HUDEP-2 (cell line): ENCODE measurements around the gene CNPPD1.

Source experiments
- DNase-seq, 76 experiments: peaks; one replicate each; lab custom pipeline; 2025; ENCODE audit not compliant: unreplicated experiment in 76 of 76; lab: John Stamatoyannopoulos, UW

The CNPPD1 gene

DNA sequence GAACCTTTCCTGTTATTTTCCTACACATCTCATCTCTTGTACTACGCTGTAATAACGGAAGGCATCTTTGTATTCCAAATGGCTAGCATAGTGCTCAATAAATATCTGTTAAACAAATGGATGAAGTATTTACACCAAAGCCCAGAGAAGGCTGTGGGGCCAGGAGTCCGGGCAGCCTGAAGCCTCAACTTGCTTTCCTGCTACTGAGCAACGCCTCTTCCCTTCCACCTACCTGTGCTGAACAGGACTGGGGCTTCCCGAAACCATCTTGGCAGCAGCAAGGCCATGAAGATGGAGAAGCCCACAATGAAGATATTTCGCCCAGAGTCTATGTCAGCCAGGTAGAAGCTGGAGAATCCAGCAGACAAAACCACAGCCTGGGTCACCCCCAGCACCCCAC is 13.6 kb downstream of the CNPPD1 start:
- DNase-seq = no peak

DNA sequence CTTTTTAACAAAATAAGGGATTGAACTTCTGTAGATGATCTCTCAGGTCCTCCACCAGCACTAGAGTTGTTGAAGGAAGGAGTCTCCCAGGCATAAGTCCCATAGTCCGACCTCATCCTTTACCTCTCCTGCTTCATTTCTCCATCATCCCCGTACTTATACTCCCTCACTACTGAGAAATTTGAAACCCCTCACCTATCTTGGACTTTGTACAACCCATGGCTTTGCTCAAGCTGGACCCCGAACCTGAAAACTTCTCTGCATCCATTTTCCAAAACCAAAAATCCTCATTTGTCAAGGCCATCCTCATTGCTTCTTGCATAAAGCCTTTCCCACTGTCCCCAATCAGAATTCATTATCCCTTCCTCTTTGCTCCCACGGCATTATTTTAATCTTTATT is 15.6 kb downstream of the CNPPD1 start:
- no peak for DNase-seq

DNA sequence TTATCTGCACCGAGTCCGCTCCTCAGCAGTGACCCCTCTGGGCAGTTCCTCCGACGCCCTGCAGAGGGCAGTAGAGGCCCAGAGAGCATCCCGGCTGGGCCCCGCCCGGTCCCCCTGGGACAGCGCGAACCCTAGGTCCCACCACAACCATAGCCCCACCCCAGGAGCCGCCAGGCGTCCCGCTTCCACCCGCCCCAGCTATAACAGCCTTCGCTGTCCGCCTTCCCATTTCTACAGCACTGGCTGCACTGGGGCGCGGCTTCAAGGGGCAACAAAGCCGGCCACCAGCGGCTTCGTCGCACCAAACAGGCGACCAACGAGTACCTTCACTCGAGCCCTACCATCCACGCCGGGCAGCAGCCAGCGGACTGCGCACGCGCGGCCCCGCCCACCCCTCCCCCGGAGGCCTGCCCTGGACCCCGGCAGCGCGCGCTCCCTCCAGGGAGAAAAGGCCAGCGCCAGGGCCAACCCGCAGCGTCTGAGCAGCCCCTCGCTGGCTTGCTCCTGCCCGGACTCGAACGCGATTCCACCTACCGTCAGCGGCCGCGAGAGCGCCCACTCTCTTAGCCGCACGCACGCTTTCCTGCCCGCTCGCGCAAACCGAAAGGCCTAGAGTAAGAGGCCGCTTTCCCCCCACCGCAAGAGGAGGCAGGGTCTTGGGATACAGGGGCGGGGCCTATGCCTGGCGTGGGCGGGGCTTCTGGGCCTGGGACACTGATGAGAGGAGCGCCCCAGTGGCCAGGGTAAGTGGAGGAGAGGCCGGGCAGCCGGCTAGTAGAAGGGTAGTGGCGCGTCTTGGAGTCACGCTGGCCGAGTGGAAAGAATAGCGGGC is 16.3 kb downstream of the CNPPD1 start, which contains the start of gene NHEJ1:
Gene NHEJ1, minus strand, starts transcription at position 630 of the 832 bp plus-strand sequence. CDS start 2,453 bp downstream, outside the sequence.
- peak; percentile 29 to 99 (median 90) for DNase-seq

DNA sequence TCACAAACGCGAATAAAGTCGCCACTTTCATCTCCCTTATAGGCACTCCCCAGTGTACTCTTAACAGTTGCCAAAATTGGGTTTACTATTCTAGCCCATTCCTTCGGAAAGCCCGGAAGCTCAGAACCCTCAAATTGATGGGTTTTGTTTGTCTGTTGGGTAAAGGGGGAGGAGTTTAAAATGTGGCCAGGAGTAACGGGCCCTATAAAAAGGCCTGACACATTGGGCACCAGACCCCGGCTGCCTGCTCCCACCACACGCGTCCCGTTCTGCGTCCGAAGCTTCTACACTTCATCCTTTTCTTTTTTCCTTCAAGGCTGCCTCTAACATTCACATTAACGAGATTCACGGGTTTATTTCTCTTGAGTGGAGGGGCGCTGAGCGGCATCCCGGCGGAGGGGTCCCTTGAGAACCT is 16.9 kb downstream of the CNPPD1 start:
- DNase-seq = peak in 1 of 76 experiments; percentile 30

DNA sequence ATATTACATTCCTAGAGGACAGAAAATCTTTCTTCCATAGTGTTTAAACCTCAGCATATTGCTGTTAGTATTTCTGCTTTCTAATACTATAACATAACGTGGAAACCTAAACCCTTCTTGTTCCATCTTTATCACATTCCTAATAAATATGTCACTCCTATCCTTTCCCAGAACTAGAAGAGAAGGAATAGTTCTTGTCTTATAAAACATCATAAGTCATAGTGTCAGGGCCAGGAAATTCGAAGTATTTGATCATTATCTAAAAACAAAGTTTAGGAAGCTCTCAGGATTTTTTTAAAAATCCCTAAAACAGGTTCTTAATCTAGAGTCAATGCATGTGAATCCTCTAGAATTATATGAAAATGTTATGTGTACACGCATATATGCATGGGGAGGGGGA is 18.1 kb downstream of the CNPPD1 start:
- no peak for DNase-seq

DNA sequence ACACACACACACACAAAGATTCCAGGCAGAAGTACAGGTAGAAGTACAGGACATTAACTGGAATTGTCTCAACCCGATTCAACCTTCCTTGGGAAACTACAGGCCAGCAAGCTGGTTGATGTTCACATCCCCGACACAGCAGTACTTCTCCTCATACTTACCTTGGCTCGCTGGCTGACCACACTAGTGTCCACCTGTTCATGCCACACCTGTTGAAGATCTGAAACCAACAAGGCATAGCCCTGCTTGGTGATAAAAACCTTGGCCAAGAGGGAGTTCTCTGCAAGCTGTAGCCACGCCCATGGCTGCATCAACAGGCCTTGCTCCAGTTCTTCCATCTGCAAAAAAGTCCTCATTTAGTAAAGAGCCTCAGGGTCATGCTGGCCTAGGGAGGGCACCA is 18.7 kb downstream of the CNPPD1 start:
- peak in 2 of 76 experiments; percentile 1 to 2 for DNase-seq

DNA sequence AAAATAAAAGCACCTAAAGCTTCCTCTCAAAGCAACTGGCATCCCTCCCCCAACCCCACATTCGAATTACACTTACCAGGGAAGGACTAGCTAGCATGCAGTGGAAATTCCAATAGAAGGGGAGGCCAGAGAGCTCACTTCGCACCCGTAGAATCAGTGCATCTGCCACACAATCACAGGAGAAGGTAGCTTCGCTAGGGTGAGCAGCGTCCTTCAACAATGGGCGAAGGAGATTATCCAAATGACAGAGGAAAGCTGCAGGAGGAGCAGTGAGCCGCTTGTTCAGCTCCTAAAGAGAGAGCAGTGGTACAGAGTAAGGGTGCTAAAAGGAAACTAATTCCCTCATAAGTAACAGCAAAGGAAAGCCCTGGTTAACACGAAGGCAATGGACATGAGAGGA is 19.3 kb downstream of the CNPPD1 start:
- no peak for DNase-seq

DNA sequence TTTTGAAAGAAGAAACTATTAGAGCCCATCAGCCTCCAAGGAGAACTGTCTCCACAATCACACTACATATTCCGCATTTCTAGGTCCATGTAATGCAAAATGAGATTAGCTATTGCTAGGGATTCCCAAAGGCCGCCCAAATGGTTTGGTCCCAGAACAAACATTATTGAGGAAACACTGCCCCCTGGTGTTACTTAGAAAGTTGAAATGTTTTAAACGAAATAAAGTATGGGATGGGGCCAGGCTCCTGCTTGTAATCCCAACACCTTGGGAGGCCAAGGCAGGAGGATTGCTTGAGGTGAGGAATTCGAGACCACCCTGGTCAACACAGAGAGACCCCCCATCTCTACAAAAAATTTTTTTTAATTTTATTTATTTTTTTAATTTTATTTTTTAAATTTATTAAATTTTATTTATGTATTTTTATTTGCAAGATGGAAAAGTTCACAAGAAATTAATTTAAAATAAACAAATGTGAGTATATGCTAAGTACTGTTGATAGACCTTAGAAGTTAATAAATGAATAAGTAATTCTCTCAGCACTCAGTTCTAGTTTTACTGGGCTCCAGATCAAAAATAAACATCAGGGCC is 21.6 kb downstream of the CNPPD1 start:
- DNase-seq = peak in 43 of 76 experiments; percentile 3 to 75 (median 56)

DNA sequence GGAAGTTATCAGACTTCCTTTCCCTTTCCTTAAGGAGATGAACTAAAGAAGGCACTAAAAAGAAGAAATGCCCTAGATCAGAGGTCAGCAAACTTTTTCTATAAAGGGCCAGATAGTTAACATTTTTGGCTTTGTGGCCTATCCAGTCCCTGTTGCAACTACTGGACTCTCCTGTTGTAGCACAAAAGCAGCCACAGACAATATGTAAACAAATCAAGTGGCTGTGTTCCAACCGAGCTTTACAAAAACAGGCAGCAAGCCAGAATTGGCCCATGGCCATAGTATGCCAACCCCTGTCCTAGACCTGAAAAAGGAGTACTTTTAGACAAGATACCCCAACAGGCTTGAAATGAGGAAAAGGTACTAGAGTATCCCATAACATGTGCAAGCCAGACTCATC is 27.1 kb downstream of the CNPPD1 start:
- DNase-seq = peak in 4 of 76 experiments; percentile 3 to 24 (median 11)

DNA sequence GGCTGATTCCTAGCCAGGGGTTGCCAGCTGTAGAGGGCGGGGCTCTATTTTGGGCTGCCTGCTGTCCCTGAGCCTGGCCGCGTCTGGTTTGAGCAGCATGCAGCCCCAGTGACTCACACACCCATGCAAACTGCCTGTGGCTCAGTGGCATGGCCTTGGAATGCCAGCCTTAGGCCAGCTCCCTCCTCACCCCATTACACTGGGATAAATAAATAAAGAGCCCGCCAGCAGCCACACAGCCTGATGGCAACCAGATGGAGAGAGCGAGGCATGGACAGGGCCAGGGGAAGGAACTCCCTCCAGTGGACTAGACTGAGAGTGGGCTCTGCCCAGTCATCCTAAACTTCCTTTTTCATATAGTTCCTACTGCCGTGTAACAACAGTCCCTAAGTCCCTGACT is 34.4 kb downstream of the CNPPD1 start:
- DNase-seq = peak in 2 of 76 experiments; percentile 1 to 2

DNA sequence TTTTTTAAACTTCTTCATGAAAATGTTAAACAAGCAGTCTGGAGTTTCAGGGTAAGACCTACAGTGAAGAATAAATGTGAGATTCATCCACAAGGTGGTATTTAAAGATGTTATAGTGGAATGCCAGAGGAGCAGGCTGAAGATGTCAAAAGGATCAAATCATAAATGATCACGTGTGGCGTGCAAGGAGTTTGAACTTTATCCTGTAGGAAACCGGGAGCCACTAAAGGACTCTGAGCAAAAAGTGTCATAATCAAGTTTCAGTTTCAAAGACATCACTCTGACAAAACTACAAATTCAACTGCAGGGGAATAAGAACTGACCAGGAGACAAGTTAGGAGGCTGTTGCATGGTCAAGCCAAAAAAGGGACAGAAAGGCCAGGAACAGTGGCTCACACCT is 36.0 kb downstream of the CNPPD1 start:
- DNase-seq = no peak

DNA sequence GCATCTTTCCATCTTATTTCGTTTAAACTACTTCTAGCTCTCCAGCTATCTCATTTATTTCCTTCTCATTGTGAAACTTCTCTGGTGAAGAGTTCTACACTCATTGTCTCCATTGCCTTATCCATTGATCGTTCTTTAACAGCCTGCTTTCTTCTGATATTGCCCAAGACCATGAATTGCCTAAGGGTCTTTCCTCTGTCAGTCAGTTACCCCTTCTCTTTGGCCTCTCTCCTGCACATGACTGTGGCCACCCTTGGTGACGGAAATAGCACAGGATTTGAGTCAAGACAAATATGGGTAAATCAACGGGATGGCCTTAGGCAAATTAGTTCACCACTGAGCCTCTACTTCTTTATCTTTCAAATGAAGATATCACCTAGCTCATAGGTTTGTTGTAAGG is 42.7 kb downstream of the CNPPD1 start:
- no peak for DNase-seq

DNA sequence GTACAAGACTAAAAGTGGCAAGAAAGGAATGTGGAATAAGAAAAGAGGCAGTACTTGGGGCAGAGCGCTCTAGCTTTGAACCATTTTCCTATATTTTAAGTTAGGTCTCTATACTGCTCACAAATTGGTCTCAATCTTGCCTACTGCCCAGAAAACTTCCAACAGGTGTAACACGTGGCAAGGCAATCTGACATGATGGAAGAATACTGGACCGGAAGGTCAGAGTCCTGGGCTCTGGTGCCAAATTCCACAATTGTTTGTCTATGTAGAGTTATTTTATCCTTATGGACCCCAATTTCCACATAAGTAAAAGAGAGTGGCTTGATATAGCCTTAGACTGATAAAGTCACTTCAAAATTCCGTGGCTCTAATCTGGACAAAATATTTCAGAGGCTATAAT is 45.0 kb downstream of the CNPPD1 start:
- no peak for DNase-seq

DNA sequence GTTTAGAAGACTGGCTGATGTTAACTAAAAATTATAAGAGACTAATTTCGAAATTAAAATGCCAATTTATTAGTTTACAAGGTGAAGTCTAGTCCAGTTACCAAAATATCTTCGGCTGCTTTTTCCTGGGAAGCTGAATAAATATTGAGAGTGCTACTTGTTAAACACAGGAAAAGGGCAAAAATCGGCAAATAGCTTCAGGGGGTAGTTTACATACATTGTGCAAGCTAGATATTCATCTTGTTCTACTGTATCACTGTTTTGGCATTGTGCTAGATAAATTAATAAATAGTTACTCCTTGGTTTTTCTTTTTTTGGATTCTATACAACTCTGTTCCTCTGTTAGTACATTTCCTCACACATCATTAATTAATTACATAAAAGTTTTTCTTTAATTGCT is 45.4 kb downstream of the CNPPD1 start:
- DNase-seq = no peak

DNA sequence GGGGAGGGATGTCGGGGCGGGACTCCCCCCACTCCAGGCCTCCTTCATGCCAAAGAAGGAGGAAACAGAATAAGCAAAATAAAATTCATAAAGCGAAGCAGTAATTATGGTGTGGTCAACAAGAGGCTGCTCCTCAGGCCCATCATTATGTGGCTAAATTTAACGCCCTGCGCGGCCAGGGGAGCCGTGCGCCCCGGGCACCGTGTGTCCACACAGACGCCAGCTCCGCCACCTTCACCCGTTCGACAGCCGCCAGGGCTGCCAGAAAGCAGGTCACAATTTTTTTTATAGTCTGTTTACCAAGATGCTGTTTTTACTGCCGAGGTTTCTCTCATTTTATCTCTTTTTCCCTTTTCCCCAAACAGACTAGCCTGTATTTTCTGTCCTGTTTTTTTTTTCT is 47.1 kb downstream of the CNPPD1 start:
- no peak for DNase-seq

DNA sequence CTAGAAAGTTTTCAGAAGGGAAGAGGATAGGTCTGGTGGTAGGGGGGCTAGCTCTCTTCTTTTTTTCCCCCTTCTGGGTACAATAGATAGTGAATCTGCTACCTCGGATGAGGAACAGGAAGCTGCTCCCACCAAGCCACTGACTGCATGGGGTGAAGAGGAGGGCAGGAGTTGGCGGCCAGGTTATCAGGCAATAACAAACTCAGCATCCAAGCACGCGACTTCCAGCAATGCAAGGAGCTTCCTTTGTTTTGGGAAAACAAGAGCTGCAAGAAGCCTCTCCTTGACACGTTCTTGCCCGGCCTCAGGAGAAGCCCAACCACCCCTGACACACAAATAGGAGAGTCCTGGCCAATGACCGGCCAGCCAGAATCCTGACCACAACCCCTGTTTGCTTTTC is 48.3 kb downstream of the CNPPD1 start:
- DNase-seq = no peak

DNA sequence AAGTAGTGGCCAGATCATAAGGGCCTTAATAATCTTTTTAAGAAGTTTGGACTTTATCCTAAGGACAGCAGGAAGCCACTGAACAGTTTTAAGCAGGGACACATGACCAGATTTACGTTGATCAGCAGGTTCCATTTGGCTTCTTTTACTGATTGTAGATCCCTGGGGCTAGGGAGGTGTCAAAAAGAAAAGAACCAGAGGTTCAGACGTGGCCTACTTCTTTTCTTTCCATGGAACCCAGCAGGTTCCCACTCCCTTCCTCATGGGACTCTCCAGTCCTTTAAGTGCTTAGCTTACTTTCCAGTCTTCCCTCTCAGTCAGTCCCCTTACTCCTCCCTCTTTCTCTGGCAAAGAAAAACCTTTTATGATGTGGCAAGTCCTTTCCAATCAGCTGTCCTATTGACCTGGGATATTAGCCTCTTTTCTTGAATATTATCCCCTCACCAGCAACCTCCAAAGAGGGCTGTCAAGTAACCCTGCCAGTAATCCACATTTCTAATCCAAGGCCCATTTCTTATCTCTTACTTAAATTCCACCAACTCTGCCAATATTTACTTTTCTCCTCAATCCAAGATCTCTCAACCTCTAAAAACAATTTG is 49.6 kb downstream of the CNPPD1 start:
- DNase-seq = no peak

DNA sequence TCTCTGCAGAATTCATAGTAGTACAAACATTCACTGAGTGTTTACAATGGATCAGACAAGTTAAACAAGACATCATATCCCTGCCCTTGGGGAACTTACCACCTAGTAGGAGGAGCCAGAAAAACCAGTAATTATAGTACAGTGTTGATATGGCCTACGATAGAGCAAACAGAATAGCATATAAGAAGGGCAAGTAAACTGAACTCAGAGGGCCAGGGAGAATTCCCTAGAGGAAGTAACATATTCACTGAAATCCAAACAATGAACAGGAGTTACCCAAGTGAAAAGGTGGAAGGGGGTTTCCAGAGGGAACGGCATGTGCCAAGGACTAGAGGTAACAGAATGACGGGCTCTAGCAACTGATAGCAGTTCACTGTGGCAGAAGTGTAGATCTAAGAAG is 50.2 kb downstream of the CNPPD1 start:
- DNase-seq = no peak

DNA sequence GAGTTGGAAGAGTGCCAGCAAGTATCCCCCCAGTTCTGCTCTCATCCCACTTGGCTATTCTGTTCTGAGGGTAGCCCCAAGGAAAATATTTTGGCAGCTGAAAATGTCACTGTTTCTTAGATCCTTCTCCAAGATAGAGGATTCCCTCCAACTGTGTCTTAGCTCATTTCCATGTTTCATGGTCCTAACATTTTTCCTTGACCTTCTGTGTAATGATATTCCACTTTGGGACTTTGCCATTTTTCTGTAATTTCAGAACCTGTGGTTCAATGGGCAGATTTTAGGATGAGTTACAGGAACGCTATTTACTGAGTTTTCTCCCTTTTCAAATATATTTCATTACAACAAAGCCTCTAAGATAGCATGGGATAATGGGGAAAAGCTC is 50.8 kb downstream of the CNPPD1 start:
- DNase-seq = no peak

DNA sequence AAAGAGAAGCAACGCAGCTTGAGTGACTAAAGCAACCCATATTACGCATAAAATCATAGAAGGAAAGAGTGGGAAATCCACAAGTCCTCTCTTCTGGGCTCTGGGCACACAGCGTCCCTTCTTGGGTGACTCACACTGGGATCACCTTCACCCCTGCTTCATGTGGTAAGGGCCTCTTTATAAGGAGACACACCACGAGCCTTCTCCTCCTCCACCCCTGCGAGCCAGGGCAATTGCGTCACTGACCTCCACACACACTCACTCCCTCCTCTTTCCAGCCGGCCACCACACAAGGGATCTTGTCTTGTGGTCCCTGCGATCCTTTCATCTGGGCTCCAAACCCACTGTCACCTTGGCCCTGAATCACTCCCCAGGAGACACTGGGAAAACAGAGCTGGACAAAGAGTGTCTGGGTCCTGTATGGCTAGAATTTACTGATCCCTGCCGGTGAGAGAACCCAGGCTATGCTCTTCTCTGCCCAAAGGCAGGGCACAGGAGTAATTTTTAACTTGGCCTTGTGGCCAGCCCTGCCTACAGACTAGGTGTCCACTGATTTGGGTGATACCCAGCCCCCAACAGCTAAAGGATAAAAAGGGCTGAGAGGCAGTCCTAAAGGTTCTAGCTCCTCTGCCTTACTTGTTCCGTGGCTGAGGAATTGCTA is 51.4 kb downstream of the CNPPD1 start:
- peak in 34 of 76 experiments; percentile 3 to 78 (median 32) for DNase-seq
